Loucy (cell line): Measurements from ENCODE around the gene TAGLN2.

ENCODE experiments used
- H2AFZ ChIP-seq: fragments of 200-600 bp; sonication (generic); 2 replicates; pipeline ENCODE4 v1.6.0; 2016; ENCODE audit warnings: antibody characterized with exemption, mild to moderate bottlenecking, low read length, moderate library complexity
- H3F3A ChIP-seq: fragments of 200-600 bp; 2 replicates; pipeline ENCODE4 v1.6.0; 2016; ENCODE audit warnings: antibody characterized with exemption, low read depth, mild to moderate bottlenecking
- H3K27me3 ChIP-seq: fragments of 200-600 bp; sonication (generic); 2 replicates; pipeline ENCODE4 v1.6.1; 2014; ENCODE audit warnings: low read length, mild to moderate bottlenecking; ENCODE audit not compliant: insufficient read depth, poor library complexity, severe bottlenecking
- H3K36me3 ChIP-seq: fragments of 200-600 bp; sonication (generic); 2 replicates; pipeline ENCODE4 v1.6.1; 2016; ENCODE audit warnings: low read length; ENCODE audit not compliant: insufficient read depth
- H3K4me1 ChIP-seq: fragments of 200-600 bp; sonication (generic); 2 replicates; pipeline ENCODE4 v1.5.1; 2014; ENCODE audit warnings: low read length, mild to moderate bottlenecking; ENCODE audit not compliant: insufficient read depth, poor library complexity, severe bottlenecking
- H3K4me2 ChIP-seq: fragments of 200-600 bp; sonication (generic); 2 replicates; pipeline ENCODE4 v1.6.0; 2014; ENCODE audit warnings: antibody characterized with exemption, low read length, low read depth, mild to moderate bottlenecking; ENCODE audit not compliant: poor library complexity, severe bottlenecking
- H3K4me3 ChIP-seq: fragments of 200-600 bp; sonication (generic); 2 replicates; pipeline ENCODE4 v1.5.1; 2014; ENCODE audit warnings: low read length, mild to moderate bottlenecking, mixed read lengths; ENCODE audit not compliant: poor library complexity, severe bottlenecking
- H3K79me2 ChIP-seq: fragments of 200-600 bp; sonication (generic); 2 replicates; pipeline ENCODE4 v1.6.1; 2014; ENCODE audit warnings: low read length; ENCODE audit not compliant: insufficient read depth
- H3K9ac ChIP-seq: fragments of 200-600 bp; sonication (generic); 2 replicates; pipeline ENCODE4 v1.6.0; 2014; ENCODE audit warnings: mild to moderate bottlenecking, low read depth, low read length, moderate library complexity; ENCODE audit not compliant: poor library complexity, severe bottlenecking
- H3K9me2 ChIP-seq: fragments of 200-600 bp; sonication (generic); replicated peaks from 2 replicates; pipeline ENCODE4 v1.6.1; 2016; ENCODE audit warnings: low read depth, low read length, mixed read lengths
- H3K9me3 ChIP-seq: fragments of 200-600 bp; sonication (generic); 2 replicates; pipeline ENCODE4 v1.6.1; 2014; ENCODE audit warnings: mild to moderate bottlenecking, antibody characterized with exemption, low read length, low read depth; ENCODE audit not compliant: insufficient read depth
- H4K20me1 ChIP-seq: fragments of 200-600 bp; sonication (generic); 2 replicates; pipeline ENCODE4 v1.6.0; 2014; ENCODE audit warnings: antibody characterized with exemption, low read length, mild to moderate bottlenecking; ENCODE audit not compliant: insufficient read depth, poor library complexity, severe bottlenecking
- CTCF ChIP-seq: fragments of 200-600 bp; sonication (generic); conservative IDR thresholded peaks from 2 replicates; pipeline ENCODE4 v1.5.1; 2014; ENCODE audit warnings: mild to moderate bottlenecking, antibody characterized with exemption, low read length
- EZH2phosphoT487 ChIP-seq: fragments of 200-600 bp; IDR thresholded peaks from 2 replicates; pipeline ENCODE4 v1.6.1; 2018; ENCODE audit warnings: antibody characterized with exemption, mild to moderate bottlenecking, moderate library complexity, borderline replicate concordance

The TAGLN2 gene

DNA sequence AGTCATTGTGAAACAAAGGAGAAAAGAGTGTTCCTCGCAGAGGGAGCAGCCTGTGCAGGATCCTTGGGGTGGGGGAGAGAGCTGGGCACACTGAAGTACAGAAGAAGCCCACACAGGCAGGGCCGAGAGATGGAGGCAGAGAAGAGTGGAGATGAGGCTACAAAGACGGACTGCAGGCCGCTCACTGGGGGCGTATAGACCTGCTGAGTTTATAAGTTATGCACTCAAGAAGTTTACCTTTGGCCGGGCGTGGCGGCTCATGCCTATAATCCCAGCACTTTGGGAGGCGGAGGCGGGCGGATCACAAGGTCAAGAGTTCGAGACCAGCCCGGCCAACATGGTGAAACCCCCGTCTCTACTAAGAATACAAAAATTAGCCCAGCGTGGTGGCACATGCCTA, 36.3 kb upstream of the TAGLN2 start:
- no peaks in the 10 kb centered on the region for H3K9me2 ChIP-seq
- TF ChIP-seq CTCF, result no peak
- TF ChIP-seq EZH2phosphoT487, result no peak
- H3K4me2 ChIP-seq, result no peak overlapping the region
- no peak overlapping the region for H2AFZ ChIP-seq
- no peak overlapping the region for H3K9ac ChIP-seq
- H3K27me3 ChIP-seq, result peaks cover under 1% of the 10 kb centered on the region
- no peak overlapping the region for H3K4me3 ChIP-seq
- no peaks in the 10 kb centered on the region for H3K36me3 ChIP-seq
- no peaks in the 10 kb centered on the region for H4K20me1 ChIP-seq
- no peaks in the 10 kb centered on the region for H3F3A ChIP-seq
- no peaks in the 10 kb centered on the region for H3K9me3 ChIP-seq
- H3K79me2 ChIP-seq, result no peaks in the 10 kb centered on the region
- H3K4me1 ChIP-seq, result no peaks in the 10 kb centered on the region

GRCh38 chr1:159960721-159961381, 35.5 kb upstream of the TAGLN2 start:
- TF ChIP-seq CTCF (no peak), EZH2phosphoT487 (no peak)
- H3K4me3 ChIP-seq, result no peak overlapping the region

GRCh38 chr1:159959451-159959850, 34.1 kb upstream of the TAGLN2 start:
- H3K9me3 ChIP-seq, result no peaks in the 10 kb centered on the region
- H3K79me2 ChIP-seq, result no peaks in the 10 kb centered on the region
- H3K36me3 ChIP-seq, result no peaks in the 10 kb centered on the region
- no peaks in the 10 kb centered on the region for H3K9me2 ChIP-seq
- H3K4me1 ChIP-seq, result no peaks in the 10 kb centered on the region
- H4K20me1 ChIP-seq, result no peaks in the 10 kb centered on the region
- H3K4me2 ChIP-seq, result no peak overlapping the region
- H3K27me3 ChIP-seq, result no peaks in the 10 kb centered on the region
- TF ChIP-seq EZH2phosphoT487 (no peak), CTCF (no peak)
- no peak overlapping the region for H3K4me3 ChIP-seq
- no peaks in the 10 kb centered on the region for H3F3A ChIP-seq
- H2AFZ ChIP-seq, result no peak overlapping the region
- H3K9ac ChIP-seq, result no peak overlapping the region

More at GRCh38 chr1:159960721-159961381, 35.5 kb upstream of the TAGLN2 start:
- no peak overlapping the region for H3K9ac ChIP-seq
- H4K20me1 ChIP-seq, result no peaks in the 10 kb centered on the region
- no peak overlapping the region for H2AFZ ChIP-seq
- H3K9me3 ChIP-seq, result no peaks in the 10 kb centered on the region
- no peaks in the 10 kb centered on the region for H3K36me3 ChIP-seq
- H3K4me2 ChIP-seq, result no peak overlapping the region
- no peaks in the 10 kb centered on the region for H3K79me2 ChIP-seq
- no peaks in the 10 kb centered on the region for H3K4me1 ChIP-seq
- no peaks in the 10 kb centered on the region for H3F3A ChIP-seq
- no peaks in the 10 kb centered on the region for H3K9me2 ChIP-seq
- H3K27me3 ChIP-seq, result no peaks in the 10 kb centered on the region
